Progenitor cell of endocrine pancreas (in vitro differentiated cells): ENCODE results near the gene ZNF85. TPM values are rescaled to one million over a fixed set of nuclear protein-coding genes. Genes with fewer than 3 reads are reported as not detected.
"Not testable (repeated sequence)": the region's sequence is repeated elsewhere in the genome, so short reads cannot be mapped to it uniquely, and the experiment has no call there.

Experiments
- DNase-seq: peaks from one replicate; pipeline ENCODE4 v3.0.0; 2021; ENCODE audit warnings: low spot score; ENCODE audit not compliant: unreplicated experiment
- H3K27ac Mint-ChIP-seq: 2 replicates; pipeline ENCODE4 v1.8.0; 2021; ENCODE audit warnings: mild to moderate bottlenecking, moderate library complexity, mixed read lengths
- H3K27me3 Mint-ChIP-seq: 2 replicates; pipeline ENCODE4 v1.8.0; 2021; ENCODE audit warnings: mixed read lengths
- H3K36me3 Mint-ChIP-seq: 2 replicates; pipeline ENCODE4 v1.8.0; 2022; ENCODE audit warnings: mixed read lengths; ENCODE audit not compliant: insufficient read depth
- H3K4me1 Mint-ChIP-seq: 2 replicates; pipeline ENCODE4 v1.8.0; 2021; ENCODE audit warnings: low read depth, mixed read lengths
- H3K4me3 Mint-ChIP-seq: 2 replicates; pipeline ENCODE4 v1.8.0; 2021; ENCODE audit warnings: low read depth, mild to moderate bottlenecking, moderate library complexity, mixed read lengths
- H3K9me3 Mint-ChIP-seq: 2 replicates; pipeline ENCODE4 v1.8.0; 2021; ENCODE audit warnings: low read depth, mixed read lengths
- CTCF ChIP-seq: fragments of 200-600 bp; sonication (generic); IDR thresholded peaks from one replicate; pipeline ENCODE4 v1.5.0; 2021; ENCODE audit warnings: antibody characterized with exemption, mild to moderate bottlenecking; ENCODE audit not compliant: unreplicated experiment
- total RNA-seq: library from RNA; stranded (reverse); gene quantifications from 2 replicates; pipeline ENCODE4 v1.2.1, GENCODE V29; 2021

ZNF85 gene
- total RNA-seq, 1 donor from 2014 or later = 26.8 TPM

- H3K4me3 Mint-ChIP-seq = no peak overlapping the region
- peaks cover 4% of the 10 kb centered on the region for H3K36me3 Mint-ChIP-seq
- no peak for TF ChIP-seq CTCF
- DNase-seq = no peak
- peak overlapping the region; percentile 63 for H3K27ac Mint-ChIP-seq
- no peaks in the 10 kb centered on the region for H3K9me3 Mint-ChIP-seq
- no peaks in the 10 kb centered on the region for H3K27me3 Mint-ChIP-seq
- peaks cover 15% of the 10 kb centered on the region for H3K4me1 Mint-ChIP-seq
These were observed 3.7 kb downstream of the ZNF85 start for GRCh38 chr19:20926796-20927195.

GRCh38 chr19:20928371-20928770, 5.3 kb downstream of the ZNF85 start:
- Mint-ChIP-seq H3K4me3 (no peak overlapping the region), H3K9me3 (no peaks in the 10 kb centered on the region), H3K27me3 (no peaks in the 10 kb centered on the region), H3K36me3 (peaks cover 13% of the 10 kb centered on the region), H3K27ac (peak overlapping the region; percentile 57), H3K4me1 (peaks cover 13% of the 10 kb centered on the region)
- no peak for TF ChIP-seq CTCF
- DNase-seq = no peak

DNA sequence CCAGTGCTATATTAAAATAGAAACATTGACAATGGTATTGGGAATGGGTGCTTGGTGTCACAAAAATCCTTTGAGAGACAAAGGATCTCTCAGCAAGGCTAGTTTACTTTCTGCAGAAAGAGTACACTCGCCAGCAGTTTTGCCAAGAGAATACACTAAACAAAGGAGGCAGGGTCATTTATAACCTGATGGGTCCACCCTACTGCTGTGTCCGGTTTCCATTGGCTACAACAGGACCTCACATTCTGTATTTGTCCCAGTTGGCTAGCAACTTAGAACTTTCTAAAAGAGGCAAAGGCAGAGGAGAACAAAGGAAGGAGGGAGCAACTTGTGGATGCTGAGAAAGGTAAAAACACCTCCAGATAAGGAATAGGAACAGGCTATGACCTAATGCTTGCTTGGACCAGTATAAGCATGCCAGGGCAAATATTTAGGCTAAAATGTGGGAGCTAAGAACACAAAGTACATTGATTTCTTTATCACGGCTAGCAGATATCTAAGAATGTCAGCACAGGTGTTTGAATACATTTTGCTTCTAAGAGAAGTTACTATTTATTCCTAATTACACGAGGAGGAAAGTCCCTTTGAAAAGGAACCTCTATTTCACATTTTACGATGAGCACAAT, 13.4 kb downstream of the ZNF85 start:
- not testable (repeated sequence) for H3K4me1 Mint-ChIP-seq, H3K9me3 Mint-ChIP-seq, H3K4me3 Mint-ChIP-seq, H3K27me3 Mint-ChIP-seq, DNase-seq
- peak overlapping the region; percentile 87 for H3K27ac Mint-ChIP-seq
- peaks cover 46% of the 10 kb centered on the region for H3K36me3 Mint-ChIP-seq

DNA sequence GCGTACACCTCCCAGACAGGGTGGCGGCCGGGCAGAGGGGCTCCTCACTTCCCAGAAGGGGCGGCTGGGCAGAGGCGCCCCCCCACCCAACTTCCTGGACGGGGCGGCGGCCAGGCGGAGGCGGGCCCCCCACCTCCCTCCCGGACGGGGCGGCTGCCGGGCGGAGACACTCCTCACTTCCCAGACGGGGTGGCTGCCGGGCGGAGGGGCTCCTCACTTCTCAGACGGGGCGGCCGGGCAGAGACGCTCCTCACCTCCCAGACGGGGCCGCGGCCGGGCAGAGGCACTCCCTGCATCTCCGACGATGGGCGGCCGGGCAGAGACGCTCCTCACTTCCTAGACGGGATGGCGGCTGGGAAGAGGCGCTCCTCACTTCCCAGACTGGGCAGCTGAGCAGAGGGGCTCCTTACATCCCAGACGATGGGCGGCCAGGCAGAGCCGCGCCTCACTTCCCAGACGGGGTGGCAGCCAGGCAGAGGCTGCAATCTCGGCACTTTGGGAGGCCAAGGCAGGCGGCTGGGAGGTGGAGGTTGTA, 29.6 kb downstream of the ZNF85 start:
- not testable (repeated sequence) for DNase-seq, H3K4me3 Mint-ChIP-seq, H3K4me1 Mint-ChIP-seq, H3K27ac Mint-ChIP-seq, H3K27me3 Mint-ChIP-seq
- Mint-ChIP-seq H3K9me3 (peaks cover 28% of the 10 kb centered on the region), H3K36me3 (peaks cover 28% of the 10 kb centered on the region)

- H3K9me3 Mint-ChIP-seq = peaks cover 3% of the 10 kb centered on the region
- H3K36me3 Mint-ChIP-seq = no peaks in the 10 kb centered on the region
- no peaks in the 10 kb centered on the region for H3K27me3 Mint-ChIP-seq
- H3K27ac Mint-ChIP-seq = no peak overlapping the region
- no peaks in the 10 kb centered on the region for H3K4me1 Mint-ChIP-seq
- H3K4me3 Mint-ChIP-seq = no peak overlapping the region
- TF ChIP-seq CTCF = no peak
- DNase-seq = no peak
These were observed 41.7 kb downstream of the ZNF85 start for GRCh38 chr19:20964798-20965197.

DNA sequence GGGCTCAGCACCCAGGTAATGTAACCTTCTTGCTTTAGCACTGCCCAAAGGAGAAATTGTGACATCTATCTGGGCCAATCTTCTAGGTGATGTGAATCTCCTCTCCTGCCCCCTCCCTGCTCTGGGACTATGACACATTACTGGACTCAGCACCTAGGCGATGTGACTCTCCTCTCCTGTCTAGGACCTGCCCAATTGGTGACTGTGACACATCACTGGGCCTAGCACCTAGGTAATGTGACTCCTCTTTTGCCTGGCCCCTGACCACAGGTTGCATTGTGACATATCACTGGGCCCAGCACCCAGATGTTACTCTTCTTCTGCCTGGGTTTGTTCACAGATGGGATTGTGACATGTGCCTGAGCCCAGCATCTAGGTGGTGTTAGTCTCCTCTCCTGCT, 45.0 kb downstream of the ZNF85 start:
- no peaks in the 10 kb centered on the region for H3K36me3 Mint-ChIP-seq
- DNase-seq = no peak
- no peaks in the 10 kb centered on the region for H3K9me3 Mint-ChIP-seq
- H3K27ac Mint-ChIP-seq = no peak overlapping the region
- no peaks in the 10 kb centered on the region for H3K4me1 Mint-ChIP-seq
- no peaks in the 10 kb centered on the region for H3K27me3 Mint-ChIP-seq
- no peak overlapping the region for H3K4me3 Mint-ChIP-seq
- no peak for TF ChIP-seq CTCF
